Transverse colon (tissue), 4 donors: ENCODE data around the gene METTL1.

Experiments
- POLR2A ChIP-seq: fragments of 450-650 bp; IDR thresholded peaks from one replicate; pipeline ENCODE4 v1.6.1; 2016; ENCODE audit warnings: antibody characterized with exemption, mild to moderate bottlenecking, moderate library complexity
- POLR2AphosphoS5 ChIP-seq, 3 donors: sonication (generic); formaldehyde crosslinking; IDR thresholded peaks; one replicate each; pipeline ENCODE4 v1.6.1; 2016; ENCODE audit warnings: antibody characterized with exemption in 3 of 3
- TF ChIP-seq, protein P1 (sequence below), 5 experiments: fragments of 200-600 bp in 3 of 5; fragments of 450-650 bp in 2 of 5; sonication (generic) in 3 of 5; IDR thresholded peaks; 1 replicate in 2 of 5; 2 replicates in 3 of 5; pipeline ENCODE4 v1.5.1; 2016 to 2017; ENCODE audit warnings: antibody characterized with exemption in 5 of 5, inconsistent platforms in 3 of 5, mild to moderate bottlenecking in 2 of 5, moderate library complexity in 1 of 5

DNA sequence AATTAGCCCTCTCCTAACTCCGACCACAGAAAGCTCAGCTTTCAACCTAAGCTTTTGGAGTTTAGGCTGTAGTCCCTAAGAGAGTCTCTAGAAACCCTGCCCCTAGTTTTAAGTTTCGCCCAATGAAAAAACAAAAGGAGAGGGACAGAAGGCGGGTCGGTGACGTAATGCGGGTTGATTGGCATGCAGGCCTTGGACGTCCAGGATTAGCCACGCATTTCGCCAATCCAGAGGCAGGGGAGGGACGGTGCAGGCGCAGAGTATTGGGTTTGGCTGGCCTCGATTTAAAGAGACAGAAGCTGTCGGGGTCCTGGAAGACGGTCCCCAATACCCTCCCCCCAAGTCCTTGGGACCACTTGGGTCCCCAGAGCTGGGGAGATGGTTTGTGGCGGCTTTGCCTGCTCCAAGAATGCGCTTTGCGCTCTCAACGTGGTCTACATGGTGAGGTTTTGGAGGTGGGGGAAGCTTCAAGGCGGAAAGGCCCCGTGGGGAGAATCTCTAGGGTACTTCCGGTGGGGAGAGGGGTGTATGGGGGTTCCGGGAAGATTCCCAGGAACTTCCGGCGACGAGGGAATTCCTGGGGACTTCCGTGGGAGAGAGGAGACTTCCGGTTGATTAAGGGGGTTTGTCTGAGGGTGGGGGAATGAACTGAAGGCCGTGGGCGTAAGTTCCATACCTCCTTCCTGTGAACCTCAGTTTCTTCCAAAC lies 27.0 kb downstream of the METTL1 start, which contains the start of gene TSPAN31:
- TF ChIP-seq POLR2A (peak; percentile 65), POLR2AphosphoS5 (IDR thresholded peaks at IDR 0.05) (peak; percentile 33 to 68 (median 58))
- TF ChIP-seq, protein P1, sequence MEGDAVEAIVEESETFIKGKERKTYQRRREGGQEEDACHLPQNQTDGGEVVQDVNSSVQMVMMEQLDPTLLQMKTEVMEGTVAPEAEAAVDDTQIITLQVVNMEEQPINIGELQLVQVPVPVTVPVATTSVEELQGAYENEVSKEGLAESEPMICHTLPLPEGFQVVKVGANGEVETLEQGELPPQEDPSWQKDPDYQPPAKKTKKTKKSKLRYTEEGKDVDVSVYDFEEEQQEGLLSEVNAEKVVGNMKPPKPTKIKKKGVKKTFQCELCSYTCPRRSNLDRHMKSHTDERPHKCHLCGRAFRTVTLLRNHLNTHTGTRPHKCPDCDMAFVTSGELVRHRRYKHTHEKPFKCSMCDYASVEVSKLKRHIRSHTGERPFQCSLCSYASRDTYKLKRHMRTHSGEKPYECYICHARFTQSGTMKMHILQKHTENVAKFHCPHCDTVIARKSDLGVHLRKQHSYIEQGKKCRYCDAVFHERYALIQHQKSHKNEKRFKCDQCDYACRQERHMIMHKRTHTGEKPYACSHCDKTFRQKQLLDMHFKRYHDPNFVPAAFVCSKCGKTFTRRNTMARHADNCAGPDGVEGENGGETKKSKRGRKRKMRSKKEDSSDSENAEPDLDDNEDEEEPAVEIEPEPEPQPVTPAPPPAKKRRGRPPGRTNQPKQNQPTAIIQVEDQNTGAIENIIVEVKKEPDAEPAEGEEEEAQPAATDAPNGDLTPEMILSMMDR (IDR thresholded peaks at IDR 0.05), result peak in 1 of 5 experiments; percentile 21
